DND-41 (cell line): ENCODE measurements around the gene AHR.
"Not testable (repeated sequence)": the region's sequence is repeated elsewhere in the genome, so short reads cannot be mapped to it uniquely, and the experiment has no call there.

Source experiments
- ATAC-seq: fragments of 200-7000 bp; cut with Tn5 transposase; 3 replicates; pipeline ENCODE4 v1.9.1; 2021; ENCODE audit warnings: low read depth; ENCODE audit not compliant: insufficient read depth
- DNase-seq: peaks from one replicate; pipeline ENCODE4 v3.0.0-alpha.2; 2020
- H2AFZ ChIP-seq: 2 replicates; pipeline ENCODE4 v1.6.0; 2012; ENCODE audit warnings: low read depth, low read length
- H3K27ac ChIP-seq: 2 replicates; pipeline ENCODE4 v1.5.1; 2012; ENCODE audit warnings: low read length, inconsistent platforms
- H3K27me3 ChIP-seq: fragments of 200-600 bp; sonication (generic); 2 replicates; pipeline ENCODE4 v1.6.0; 2012; ENCODE audit warnings: low read length, mild to moderate bottlenecking, inconsistent platforms; ENCODE audit not compliant: insufficient read depth, poor library complexity
- H3K36me3 ChIP-seq: 2 replicates; pipeline ENCODE4 v1.5.1; 2012; ENCODE audit warnings: low read length, inconsistent platforms; ENCODE audit not compliant: insufficient read depth
- H3K4me1 ChIP-seq: 2 replicates; pipeline ENCODE4 v1.5.1; 2012; ENCODE audit warnings: mild to moderate bottlenecking, low read length; ENCODE audit not compliant: insufficient read depth
- H3K4me2 ChIP-seq: 2 replicates; pipeline ENCODE4 v1.6.0; 2012; ENCODE audit warnings: mild to moderate bottlenecking, moderate library complexity, low read length, inconsistent platforms; ENCODE audit not compliant: insufficient read depth
- H3K4me3 ChIP-seq, 2 experiments: fragments of 200-600 bp in 1 of 2; shearing (Covaris generic) in 1 of 2; 2 replicates each; pipeline ENCODE4 v1.5.1; 2012 to 2016; ENCODE audit warnings: inconsistent platforms in 2 of 2, low read length in 2 of 2, mild to moderate bottlenecking in 2 of 2, low read depth in 1 of 2, moderate library complexity in 1 of 2
- H3K79me2 ChIP-seq: 2 replicates; pipeline ENCODE4 v1.6.0; 2012; ENCODE audit warnings: low read length, inconsistent platforms; ENCODE audit not compliant: insufficient read depth
- H3K9ac ChIP-seq: 2 replicates; pipeline ENCODE4 v1.6.0; 2012; ENCODE audit warnings: low read depth, mild to moderate bottlenecking, inconsistent platforms, low read length, moderate library complexity
- H3K9me3 ChIP-seq: 2 replicates; pipeline ENCODE4 v1.5.1; 2012; ENCODE audit warnings: low read length, moderate library complexity, mild to moderate bottlenecking, inconsistent platforms; ENCODE audit not compliant: insufficient read depth, severe bottlenecking
- H4K20me1 ChIP-seq: 2 replicates; pipeline ENCODE4 v1.6.0; 2012; ENCODE audit warnings: low read length; ENCODE audit not compliant: insufficient read depth
- CTCF ChIP-seq: IDR thresholded peaks from 2 replicates; pipeline ENCODE4 v1.5.1; 2012; ENCODE audit warnings: borderline replicate concordance, low read length, moderate library complexity, mild to moderate bottlenecking; ENCODE audit not compliant: poor library complexity, severe bottlenecking; ENCODE audit errors: extremely low read depth
- EZH2 ChIP-seq: IDR thresholded peaks from 3 replicates; pipeline ENCODE4 v1.6.1; 2012; ENCODE audit warnings: borderline replicate concordance, low read depth, mild to moderate bottlenecking, moderate library complexity, low read length, inconsistent platforms; ENCODE audit not compliant: severe bottlenecking

AHR gene

DNA sequence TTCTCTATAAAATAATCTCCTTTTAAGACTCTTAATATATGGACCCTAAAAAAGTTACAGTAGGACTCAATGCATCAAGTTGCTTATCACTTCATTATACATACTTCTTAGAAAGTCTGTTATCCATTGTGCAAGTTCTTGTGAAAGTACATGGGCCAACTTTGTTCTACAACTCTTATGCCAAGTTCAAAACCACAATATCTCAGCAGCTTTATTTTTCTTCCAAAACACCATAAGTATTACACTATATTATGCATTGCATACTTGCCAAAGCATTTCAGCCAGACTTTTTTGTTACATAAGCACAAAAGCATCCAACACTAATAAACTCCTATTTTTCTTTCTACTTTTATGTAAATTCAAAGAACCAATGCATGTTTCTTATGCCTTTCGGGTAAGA is 94.4 kb downstream of the AHR start:
- no peaks in the 10 kb centered on the region for H3K4me1 ChIP-seq
- no peaks in the 10 kb centered on the region for H3K79me2 ChIP-seq
- H3K36me3 ChIP-seq: no peaks in the 10 kb centered on the region
- H3K27ac ChIP-seq: no peak overlapping the region
- no peaks in the 10 kb centered on the region for H3K27me3 ChIP-seq
- ATAC-seq (no peak), DNase-seq (no peak)
- H3K9ac ChIP-seq: no peak overlapping the region
- no peak overlapping the region for H3K4me2 ChIP-seq
- peaks cover 12% of the 10 kb centered on the region for H3K9me3 ChIP-seq
- H3K4me3 ChIP-seq: no peak overlapping the region
- TF ChIP-seq EZH2 (no peak), CTCF (no peak)
- no peak overlapping the region for H2AFZ ChIP-seq
- H4K20me1 ChIP-seq: no peaks in the 10 kb centered on the region

- ATAC-seq, H3K27ac ChIP-seq, H3K36me3 ChIP-seq, H4K20me1 ChIP-seq, H3K9ac ChIP-seq, H3K4me1 ChIP-seq, H3K4me3 ChIP-seq, H3K4me2 ChIP-seq, H3K79me2 ChIP-seq, H3K27me3 ChIP-seq, H2AFZ ChIP-seq, DNase-seq: not testable (repeated sequence)
- peaks cover 12% of the 10 kb centered on the region for H3K9me3 ChIP-seq
Observed at GRCh38 chr7:17394563-17394962, 96.1 kb downstream of the AHR start.
